Activated effector memory CD4-positive, alpha-beta T cell treated with Interleukin-2 at 50 U/mL for 16 hours (primary cell): ENCODE data around the gene TMEM140.
"Not testable (repeated sequence)": the region's sequence is repeated elsewhere in the genome, so short reads cannot be mapped to it uniquely, and the experiment has no call there.

Experiments used
- DNase-seq: peaks from one replicate; pipeline ENCODE4 v3.0.0-alpha.2; 2020

The TMEM140 gene

DNA sequence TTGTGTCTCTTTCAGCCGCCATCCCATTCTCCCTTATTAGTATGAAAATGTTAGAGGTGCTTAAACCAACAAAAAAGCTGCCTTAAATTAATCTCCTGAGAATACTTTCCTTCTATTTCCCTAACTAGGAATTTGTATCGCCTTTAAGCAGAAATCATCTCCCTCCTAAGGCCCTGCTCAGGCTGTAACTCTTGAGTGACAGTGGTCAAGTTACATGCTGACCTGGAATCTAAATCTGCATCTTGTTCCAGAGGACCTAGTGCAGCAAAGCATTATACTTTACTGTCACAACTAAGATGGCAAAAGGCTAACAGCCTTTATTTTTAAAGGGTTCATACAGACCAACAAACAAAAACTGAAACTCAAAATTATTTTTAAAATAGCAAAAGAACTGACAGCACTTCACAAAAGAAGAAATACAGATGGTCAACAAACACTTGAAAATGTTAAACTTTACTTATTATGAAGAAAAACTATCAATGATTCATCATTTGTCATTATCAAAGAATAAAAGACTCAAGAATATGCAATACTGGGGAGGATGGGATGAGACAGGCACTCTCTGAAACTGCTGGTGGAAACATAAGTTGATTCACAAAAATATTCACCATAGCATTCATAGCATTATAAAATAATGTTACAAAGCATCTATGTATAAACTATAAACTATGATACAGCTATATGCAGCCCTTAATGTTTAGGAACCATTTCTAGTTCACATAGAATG, 11.7 kb downstream of the TMEM140 start:
- DNase-seq = no peak

DNA sequence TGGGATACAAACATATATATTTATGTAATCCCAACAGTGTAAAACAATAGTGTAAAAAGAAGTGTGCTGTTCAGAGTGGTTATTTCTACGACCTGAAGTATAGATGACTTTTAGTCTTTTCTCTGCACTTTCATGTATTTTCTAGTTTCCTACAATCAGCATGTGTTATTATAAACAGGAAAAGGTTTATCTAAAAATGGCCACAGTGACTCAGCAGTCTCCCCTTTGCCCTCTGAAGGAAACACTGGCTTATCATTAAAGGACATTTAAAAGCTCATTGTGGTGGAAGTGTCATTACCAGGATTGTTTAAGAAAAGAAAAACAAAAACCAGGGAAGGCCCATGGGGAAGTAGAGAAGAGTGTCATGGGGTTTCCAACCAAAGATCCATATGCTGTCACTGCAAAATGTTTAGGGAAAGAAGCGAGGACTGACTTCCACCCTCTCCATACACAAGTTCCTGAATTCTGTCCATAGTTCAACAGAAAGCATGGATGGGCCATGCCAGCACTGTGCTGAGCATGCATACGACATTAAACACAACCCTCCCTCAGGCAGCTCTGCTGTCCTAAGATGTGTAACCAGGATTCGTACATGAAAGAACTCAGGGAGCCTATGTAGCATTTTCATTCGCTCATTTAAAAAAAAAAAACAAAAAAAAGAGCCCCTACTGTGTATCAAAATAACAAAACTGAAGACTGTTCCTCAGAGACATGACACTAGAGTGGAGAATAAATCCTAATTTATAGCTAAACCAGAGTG, 12.4 kb downstream of the TMEM140 start:
- DNase-seq = no peak

DNA sequence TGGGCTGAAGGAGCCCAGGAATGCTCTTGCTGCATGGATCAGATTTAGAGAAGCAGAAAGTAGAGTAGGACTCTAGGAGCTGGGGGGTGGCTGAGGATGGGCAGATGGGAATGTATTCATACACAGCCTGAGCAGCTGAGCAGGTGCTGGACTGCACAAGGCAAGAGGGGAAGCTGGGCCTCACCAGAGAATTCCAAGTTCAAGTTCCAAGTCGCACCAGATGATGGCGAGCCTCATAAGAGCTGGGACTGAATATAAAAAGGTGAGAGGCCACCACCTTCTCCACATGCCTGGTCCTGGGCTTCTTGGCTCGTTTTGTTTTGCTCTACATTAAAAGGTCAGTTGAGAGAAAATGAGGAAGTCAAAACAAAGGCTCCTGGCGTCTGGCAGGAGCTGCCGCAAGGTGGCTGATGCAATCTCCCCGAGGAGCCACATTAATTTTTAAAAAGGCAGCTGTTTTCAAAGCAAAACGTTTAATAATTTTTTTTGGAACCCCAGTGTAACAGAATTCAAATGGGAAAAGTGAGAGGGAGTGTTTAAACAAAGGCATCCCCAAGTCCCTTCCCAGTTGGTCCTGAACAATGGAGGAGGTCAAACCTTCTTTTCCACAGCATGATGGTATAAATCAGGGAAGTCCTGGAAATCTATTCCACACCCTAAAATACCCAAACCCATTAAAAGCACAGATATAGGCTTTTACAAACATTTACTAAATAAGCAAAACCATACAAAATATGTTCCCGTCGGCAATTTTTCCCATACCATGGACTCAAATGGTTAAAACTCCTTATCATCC, 13.2 kb downstream of the TMEM140 start:
- DNase-seq = no peak

DNA sequence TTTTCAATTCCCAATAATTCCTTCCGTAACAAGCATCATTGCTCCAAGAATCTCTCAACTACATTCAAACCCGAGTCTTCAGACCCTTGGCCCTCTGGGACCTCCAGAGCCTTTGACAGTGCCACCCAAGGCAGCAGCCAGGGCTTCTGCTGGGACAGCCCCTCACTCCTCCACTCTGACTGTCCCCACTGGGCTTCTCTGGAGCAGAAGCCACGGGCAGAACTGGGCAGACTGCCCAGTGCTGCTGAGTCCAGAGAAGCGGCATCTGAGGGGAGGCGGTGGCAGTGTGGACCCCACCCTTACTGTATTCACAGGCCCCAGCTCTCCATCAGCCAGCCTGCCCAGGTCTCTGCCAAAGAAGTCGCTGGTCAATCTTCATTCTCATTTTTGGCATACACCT, 13.8 kb downstream of the TMEM140 start:
- DNase-seq = no peak

DNA sequence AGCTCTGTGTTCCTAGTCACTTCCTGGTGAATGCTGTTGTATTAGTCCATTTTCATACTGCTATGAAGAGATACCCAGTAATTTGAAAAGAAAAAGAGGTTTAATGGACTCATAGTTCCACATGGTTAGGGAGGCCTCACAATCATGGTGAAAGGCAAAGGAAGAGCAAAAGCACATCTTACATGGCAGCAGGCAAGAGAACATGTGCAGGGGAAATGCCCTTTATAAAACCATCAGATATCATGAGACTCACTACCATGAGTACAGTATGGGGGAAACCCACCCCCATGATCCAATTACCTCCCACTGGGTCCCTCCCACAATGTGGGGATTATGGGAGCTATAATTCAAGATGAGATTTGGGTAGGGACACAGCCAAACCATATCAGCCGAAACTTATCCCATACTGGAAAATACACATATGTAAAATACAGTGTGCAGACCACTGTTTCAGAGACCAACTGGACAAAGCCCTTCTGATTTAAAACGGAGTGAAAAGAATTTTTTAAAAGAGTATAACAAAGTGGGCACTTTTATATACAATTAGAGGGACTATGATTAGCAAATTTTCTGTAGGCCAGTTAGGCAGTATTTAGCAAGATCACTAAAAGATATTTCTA, 14.6 kb downstream of the TMEM140 start:
- DNase-seq = no peak

DNA sequence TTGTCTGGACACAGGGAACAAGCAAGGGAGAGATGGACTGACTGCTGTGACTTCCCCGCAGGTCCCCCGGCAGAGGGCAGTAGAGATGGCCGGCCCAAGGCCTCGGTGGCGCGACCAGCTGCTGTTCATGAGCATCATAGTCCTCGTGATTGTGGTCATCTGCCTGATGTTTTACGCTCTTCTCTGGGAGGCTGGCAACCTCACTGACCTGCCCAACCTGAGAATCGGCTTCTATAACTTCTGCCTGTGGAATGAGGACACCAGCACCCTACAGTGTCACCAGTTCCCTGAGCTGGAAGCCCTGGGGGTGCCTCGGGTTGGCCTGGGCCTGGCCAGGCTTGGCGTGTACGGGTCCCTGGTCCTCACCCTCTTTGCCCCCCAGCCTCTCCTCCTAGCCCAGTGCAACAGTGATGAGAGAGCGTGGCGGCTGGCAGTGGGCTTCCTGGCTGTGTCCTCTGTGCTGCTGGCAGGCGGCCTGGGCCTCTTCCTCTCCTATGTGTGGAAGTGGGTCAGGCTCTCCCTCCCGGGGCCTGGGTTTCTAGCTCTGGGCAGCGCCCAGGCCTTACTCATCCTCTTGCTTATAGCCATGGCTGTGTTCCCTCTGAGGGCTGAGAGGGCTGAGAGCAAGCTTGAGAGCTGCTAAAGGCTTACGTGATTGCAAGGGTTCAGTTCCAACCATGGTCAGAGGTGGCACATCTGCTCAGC, 16.6 kb downstream of the TMEM140 start:
- no peak for DNase-seq

DNA sequence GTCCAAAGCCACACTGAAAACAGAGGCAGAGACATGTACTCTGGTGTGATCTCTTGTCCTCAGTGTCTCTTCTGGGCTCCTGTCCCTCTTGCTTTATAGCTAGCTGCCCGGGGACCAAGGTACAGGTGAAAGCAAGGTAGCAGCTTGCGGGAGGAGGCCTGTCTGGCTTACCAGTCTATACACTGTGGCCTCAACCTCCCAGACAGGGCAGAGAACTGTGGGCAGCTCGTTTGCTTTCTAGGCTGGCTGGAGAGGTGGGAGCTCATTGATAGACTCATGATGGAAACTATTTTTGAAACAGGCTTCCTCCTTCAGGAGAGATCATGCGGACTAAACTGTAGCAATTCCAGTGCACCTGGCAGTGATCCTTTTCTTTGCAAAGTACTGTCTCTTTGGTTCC, 18.0 kb downstream of the TMEM140 start:
- no peak for DNase-seq

DNA sequence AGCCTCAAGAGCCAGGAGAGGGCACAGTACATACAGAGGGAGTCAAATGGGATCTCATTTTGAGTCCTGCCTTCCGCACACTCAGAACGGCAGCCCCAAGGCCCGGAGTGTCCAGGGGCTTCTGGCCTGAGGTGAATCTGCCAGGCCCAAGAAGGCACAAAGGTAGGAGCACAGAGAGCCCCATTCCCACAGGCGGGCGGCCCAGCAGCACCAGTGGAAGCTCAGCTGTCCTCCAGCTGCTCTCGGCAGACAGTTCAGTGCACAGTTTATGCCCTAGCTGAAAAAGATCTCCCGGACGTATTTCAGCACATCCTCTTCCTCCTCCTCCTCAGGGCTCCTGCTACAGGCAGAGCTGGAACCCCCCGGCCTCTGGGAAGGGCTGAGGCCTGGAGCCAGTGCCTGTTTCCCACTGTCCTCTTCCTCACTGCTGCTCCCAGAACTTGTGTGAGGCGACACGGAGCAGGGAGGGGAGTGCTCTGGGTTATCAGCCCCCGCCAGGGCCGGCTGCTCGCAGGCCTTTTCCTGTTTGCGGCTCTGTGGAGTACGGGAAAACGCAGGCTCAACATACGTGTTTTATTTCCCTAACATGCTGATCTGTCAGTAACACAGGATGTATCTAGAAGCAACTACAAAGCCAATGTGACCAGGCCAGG, 18.6 kb downstream of the TMEM140 start:
- no peak for DNase-seq

DNA sequence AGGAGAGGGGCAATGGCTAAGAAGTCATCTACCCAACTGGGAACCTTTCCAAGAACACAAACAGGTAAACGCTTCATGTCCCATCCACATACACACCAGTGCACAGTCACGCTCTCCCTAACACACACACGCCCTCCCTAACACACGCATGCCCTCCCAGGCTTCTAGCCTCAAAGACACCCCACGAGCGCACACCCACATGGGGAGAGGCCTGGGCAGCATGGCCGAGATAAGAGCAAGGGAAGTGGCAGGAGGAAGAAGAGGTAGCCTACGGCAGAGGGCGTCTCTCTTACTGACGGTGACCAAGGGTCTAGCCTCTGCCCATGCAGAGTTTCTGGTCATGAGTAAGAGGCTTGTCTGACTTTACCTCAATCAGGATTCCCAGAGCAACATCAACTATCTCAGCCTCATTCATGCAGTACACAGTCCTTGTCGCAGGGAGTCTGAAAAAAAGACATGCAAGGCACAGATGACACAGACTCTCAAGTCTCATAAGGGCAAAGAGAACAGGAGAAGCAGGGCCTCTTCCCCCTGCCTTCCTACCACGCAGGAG, 19.6 kb downstream of the TMEM140 start:
- no peak for DNase-seq

DNA sequence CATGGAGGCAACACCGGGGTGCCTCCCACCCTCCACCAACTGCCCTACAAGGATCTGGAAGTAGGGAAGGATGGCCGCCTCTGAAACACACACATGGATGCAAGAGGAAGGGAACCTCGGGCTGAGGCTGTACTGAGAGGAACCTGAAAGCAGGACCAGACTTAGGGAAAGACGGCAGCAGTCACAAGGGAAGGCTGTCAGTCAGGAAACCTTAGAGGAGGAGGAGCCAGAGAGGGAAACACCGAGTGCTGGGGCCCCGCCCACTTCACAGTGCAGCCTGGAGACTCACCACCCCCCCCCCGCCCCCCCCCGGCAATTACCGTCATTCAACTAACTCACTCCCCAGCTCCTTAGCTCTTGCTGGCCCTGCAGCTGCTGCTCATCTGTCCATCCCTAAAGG, 20.1 kb downstream of the TMEM140 start:
- no peak for DNase-seq

DNA sequence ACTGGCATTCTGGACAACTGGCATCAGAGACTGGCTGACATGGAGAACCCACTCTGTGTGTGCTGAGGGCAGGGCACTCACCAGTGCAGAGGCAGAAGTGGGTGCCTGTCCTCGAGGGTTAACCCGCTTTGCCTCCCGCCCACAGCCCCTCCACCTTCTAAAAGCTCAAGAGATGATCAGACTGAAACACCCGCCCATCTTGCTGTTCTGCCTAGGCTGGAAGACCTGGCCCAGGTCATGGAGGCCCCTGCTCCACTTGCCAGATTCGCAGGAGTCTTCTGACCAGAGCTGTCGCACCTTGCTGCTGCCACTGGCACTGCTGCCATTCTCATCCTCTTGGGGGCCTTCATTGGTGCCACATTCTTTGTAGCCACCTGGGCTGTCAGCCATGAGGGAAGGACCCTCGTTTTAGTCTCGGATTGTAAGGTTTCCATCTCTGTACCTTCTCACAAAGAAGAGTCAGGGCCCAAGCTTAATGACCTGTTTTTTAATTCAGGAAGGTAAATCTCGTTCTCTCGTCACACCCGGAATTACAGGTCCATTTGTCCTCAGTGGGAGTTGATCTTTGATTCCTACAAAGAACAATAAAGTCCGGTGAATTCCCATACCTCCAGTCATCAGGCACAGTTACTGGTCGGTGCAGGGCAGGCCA, 20.7 kb downstream of the TMEM140 start:
- DNase-seq = no peak

DNA sequence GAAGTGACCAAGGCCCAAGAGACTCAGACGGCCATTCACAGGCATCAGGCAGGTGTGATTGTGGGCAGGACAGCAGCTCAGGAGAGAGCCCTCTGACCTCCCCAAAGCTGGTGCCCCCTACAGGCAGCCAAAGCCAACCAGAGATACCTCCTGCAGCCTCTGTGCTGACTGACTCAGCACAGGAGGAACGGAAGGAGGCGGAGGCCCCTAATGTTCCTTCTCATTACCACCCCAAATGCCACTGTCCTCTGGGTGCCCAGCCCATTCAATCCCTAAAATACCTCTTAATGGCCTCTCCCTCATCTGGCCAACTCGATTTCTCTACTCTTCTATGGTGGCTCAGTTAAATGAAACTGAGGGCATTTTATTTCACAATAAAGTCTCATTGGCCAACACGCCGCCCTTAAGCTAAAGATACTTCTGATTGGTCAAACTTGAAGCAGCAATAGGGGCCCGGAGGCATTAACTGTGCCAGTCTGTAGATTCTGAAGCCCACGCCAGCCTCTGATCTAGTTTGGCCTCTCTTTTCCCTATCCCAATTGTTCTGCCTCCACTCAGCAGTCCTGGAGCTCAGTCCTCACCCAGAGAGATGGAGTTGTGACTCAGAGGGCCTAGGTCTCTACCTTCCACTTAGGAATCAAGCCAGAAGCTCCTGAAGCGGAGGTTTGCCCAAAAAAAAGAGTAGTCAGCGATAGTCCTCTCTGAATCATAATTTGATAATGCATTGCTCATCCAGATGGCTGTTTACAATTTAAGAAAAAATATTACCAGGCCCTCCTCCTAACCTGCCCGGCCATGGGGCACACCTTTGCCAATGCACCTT, 21.5 kb downstream of the TMEM140 start:
- peak; percentile 46 for DNase-seq

DNA sequence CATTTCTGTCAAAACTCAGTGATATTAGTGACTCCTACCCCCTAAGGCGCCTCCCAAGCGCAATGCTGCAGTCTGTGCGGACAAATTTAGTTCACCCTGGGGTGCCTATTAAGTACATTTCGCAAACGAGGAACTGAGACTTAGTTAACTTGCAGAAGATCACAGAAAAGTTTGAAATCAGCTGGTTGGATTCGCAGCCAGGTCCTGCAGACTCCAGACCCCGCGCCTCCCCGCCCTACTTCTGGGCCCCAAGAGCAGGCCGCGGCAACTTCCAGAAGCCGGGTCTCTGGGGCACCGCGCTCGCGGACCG, 22.0 kb downstream of the TMEM140 start:
- DNase-seq = no peak

DNA sequence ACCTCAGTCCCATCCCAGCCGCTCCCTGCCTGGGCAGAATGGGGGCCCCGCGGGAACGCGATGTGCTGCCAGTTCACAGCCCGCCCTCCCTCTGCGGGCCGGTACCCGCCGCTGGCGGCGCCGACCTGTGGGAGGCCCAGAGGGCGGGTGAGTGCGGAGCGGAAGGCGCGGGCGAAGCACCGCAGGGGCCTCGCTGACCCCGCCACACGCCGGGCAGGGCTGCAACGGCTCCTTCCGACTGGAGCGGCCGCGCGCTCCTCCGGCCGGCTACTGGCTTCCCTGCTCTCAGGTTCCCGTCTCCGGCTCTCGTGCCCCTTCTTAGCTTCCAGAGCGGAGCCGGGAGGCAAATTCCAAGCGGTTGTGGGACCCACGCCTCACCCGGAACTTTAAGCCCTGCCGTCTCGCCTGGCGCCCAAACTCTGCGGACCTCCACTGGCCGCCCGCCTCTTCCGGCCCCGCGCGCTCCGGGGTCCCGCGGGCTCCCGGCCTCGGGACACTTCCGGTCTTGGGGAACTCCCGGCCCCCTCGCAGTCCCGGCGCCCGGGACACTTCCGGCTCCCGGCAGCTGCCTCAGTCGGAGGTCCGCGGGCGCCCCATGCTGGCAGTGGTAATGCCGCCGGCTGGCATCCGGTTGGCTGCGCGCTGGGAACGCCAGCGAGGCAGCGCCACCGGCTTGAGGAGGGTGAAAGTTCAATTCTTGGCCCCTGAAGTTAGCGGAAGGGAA, 22.6 kb downstream of the TMEM140 start, which contains the start of gene CYREN:
CYREN (minus strand) TSS at position 434 of the 724 bp plus-strand sequence. CDS start 1,785 bp downstream, outside the sequence.
- peak; percentile 83 for DNase-seq

DNA sequence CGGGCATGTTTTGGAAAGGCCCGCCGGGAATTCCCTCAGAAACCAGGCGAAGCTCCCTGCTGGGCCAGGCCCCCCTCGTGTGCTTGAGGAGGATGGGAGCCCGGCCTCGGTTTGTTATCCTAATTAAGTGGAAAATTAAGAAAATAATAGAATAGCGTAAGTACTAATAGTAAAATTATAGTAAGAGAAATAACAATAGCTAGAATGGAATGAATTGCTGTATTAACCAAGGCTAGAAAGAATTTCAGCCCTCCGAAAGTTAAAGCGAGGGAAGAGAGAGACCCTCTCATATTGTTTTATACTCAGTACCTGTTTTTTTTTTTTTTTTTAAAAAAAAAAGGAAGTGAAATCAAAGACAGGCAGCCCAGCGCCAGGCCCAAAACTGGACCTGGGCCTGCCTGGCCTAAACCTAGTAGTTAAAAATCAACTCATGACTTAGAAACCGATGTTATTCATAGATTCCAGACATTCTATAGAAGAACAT, 23.2 kb downstream of the TMEM140 start:
- DNase-seq = not testable (repeated sequence)

DNA sequence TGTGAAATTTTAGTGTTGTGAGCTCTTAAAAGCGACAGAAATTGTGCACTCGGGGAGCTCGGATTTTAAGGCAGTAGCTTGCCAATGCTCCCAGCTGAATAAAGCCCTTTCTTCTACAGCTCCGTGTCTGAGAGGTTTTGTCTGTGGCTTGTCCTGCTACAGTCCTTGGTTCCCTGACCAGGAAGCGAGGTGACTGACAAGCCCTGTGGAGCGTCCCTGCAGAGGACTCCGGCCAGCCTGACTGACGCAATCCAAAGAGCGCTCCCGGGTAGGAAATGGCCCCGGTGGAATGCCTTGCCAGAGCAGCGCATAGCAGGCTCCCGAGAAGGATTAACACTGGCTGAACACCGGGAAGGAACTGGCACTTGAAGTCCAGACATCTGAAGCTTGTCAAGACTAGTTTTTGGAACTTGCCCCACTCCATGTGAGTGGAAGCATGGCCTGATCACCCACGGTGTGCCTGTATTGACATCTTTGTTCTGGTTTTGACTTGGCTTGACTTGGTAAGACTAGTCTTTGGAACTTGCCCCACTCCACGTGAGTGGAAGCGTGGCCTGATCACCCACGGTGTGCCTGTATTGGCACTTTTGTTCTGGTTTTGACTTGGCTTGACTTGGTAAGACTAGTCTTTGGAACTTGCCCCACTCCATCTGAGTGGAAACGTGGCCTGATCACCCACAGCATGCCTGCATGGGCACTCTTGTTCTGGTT, 23.9 kb downstream of the TMEM140 start:
- not testable (repeated sequence) for DNase-seq

DNA sequence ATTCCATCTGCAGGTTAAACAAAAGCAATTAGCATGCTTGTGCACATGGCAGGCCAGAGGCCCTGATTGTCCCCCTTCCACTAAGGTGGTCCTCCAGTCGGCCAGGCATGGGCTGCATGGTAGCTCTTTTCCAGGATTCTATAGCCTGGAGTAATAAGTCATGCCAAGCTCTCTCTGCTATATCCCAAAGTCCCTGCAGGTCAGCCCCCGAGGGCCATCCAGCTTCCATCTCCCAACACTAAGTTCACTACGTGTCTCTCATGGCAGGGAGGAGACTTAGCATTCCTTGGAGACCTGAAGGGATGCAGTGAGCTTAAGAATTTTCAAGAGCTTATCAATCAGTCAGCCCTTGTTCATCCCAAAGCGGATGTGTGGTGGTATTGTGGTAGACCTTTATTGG, 26.0 kb downstream of the TMEM140 start:
- DNase-seq = not testable (repeated sequence)

DNA sequence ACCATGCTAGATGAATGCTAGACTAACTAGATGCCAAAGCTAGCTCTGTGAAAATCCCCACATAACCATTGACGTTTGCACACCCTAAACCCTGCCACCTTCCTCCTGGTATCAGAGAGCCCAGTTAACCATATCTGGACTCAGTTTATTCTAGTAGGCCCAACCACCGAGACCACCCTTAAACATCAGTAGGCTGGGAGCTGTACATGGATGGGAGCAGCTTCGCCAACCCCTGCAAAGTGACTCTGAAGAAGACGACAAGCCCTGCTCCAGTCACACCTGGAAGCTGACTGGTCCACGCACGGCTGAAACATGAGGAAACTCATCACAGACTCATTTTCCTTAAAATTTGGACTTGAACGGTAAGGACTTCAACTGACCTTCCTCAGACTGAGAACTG, 27.1 kb downstream of the TMEM140 start:
- DNase-seq = no peak

DNA sequence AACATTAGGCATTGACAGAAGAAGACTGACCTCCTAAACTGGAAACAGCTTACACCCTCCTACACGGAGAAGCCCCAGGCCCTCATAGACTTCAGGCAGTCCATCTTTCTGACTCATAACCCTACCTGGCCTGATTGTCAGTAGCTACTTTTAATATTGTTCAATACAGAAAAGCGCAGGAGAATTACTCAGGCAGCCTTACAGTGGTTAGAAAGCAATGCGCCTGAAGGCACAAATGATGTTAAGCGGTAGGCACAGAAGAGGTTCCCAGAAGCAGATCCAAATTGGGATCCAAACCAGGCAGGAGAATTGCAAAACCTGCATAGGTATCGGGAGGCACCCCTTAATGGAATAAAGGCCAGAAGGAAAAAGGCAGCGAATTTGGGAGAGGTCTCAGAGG, 28.1 kb downstream of the TMEM140 start:
- no peak for DNase-seq
